Inflammatory macrophage treated with lipopolysaccharide for 1 hour (primary cell): Measurements from ENCODE around the gene ASB1.
A peak's percentile ranks its signal among the peaks of the same experiment; 100 is the strongest.

Experiments
- DNase-seq, 2 donors: peaks; one replicate each; pipeline ENCODE4 v3.0.0-alpha.2; 2020 to 2022

The ASB1 gene

GRCh38 chr2:238473523-238473922 lies 46.8 kb downstream of the ASB1 start:
- no peak for DNase-seq

- no peak for DNase-seq
Observed at GRCh38 chr2:238475034-238475433, 48.3 kb downstream of the ASB1 start.

GRCh38 chr2:238475566-238475965 lies 48.8 kb downstream of the ASB1 start:
- no peak for DNase-seq

GRCh38 chr2:238476258-238476657 lies 49.5 kb downstream of the ASB1 start:
- no peak for DNase-seq

- DNase-seq = peak in 1 of 2 donors; percentile 0
Observed at GRCh38 chr2:238478216-238478615, 51.5 kb downstream of the ASB1 start.

GRCh38 chr2:238479847-238480246 lies 53.1 kb downstream of the ASB1 start:
- DNase-seq = no peak

GRCh38 chr2:238483021-238483420 lies 56.3 kb downstream of the ASB1 start:
- no peak for DNase-seq

- no peak for DNase-seq
Observed at GRCh38 chr2:238483656-238484055, 56.9 kb downstream of the ASB1 start.

GRCh38 chr2:238484522-238485452 lies 58.1 kb downstream of the ASB1 start:
- no peak for DNase-seq

- no peak for DNase-seq
Observed at GRCh38 chr2:238486123-238486848, 59.6 kb downstream of the ASB1 start.

- DNase-seq = no peak
Observed at GRCh38 chr2:238487134-238487533, 60.4 kb downstream of the ASB1 start.

- DNase-seq = no peak
Observed at GRCh38 chr2:238487652-238488346, 61.1 kb downstream of the ASB1 start.

- DNase-seq = no peak
Observed at GRCh38 chr2:238488347-238488826, 61.7 kb downstream of the ASB1 start.

GRCh38 chr2:238489431-238489830 lies 62.7 kb downstream of the ASB1 start:
- DNase-seq = no peak

- no peak for DNase-seq
Observed at GRCh38 chr2:238489896-238490295, 63.2 kb downstream of the ASB1 start.

- no peak for DNase-seq
Observed at GRCh38 chr2:238492840-238493239, 66.1 kb downstream of the ASB1 start.

GRCh38 chr2:238493411-238493810 lies 66.7 kb downstream of the ASB1 start:
- no peak for DNase-seq

- DNase-seq = no peak
Observed at GRCh38 chr2:238493880-238494572, 67.3 kb downstream of the ASB1 start.

GRCh38 chr2:238494573-238494961 lies 67.8 kb downstream of the ASB1 start:
- DNase-seq = no peak

- DNase-seq = no peak
Observed at GRCh38 chr2:238495422-238495821, 68.7 kb downstream of the ASB1 start.

- DNase-seq = no peak
Observed at GRCh38 chr2:238496756-238497609, 70.3 kb downstream of the ASB1 start.

- DNase-seq = no peak
Observed at GRCh38 chr2:238497610-238498005, 70.9 kb downstream of the ASB1 start.
